ENCODE results near the gene C11orf42. TPM values are rescaled to one million over a fixed set of nuclear protein-coding genes. Genes with fewer than 3 reads are reported as not detected.

The C11orf42 gene
- total and polyA plus RNA-seq, 2 donors (not counting 3 experiments of a cell fraction or from before 2014, with no cell fraction given): not detected

DNA sequence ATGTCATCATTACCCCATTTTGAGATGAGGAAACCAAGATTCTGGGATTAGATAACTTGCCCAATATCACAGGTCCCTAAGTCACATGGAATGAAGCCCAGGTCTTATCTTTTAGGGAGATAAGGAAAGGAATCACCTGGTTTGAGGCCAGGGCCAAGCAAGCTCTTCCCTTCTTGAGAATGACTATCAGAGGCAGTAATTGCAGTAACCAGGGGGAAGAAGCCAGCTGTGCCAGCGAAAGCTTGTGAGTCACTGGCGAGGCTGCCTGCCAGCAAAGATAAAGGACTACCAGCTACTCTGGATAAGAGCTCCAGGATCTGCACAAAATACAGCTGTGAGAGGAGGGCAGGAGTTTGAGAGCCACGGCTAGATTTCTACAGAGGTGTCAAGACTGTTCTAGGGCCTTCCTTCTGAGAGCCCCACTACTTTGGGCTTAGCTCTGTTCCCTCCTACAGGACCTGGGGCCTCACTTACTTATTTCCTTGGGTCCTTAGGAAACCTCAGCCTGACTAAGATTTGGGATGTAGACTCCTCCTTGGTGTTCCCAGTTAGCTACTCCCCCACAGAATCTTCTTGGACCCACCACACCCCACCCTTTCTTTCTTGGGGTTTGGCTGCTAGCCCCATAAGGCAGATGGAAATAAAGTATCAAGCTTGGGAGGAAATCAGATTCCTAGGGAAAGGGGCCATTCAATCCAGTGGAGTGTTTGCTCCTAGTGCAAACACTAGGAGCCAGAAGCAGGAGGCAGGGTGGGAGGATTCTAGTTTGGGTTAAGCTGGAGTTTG, 44.6 kb downstream of the C11orf42 start:
- H2AFZ ChIP-seq (ENCODE audit: low read depth, low read length): no peak overlapping the region
- DNase-seq (ENCODE audit: low read depth, low spot score): peak; percentile 83
- no peaks in the 10 kb centered on the region for H4K20me1 ChIP-seq (replicated peaks; ENCODE audit: control insufficient read depth, extremely low read depth, insufficient read depth, low read length)
- dilution Hi-C loops (cut with MboI; ENCODE audit: extremely low pct_ligation_motif_present, low sequenced_read_pairs): no loop called here
- H3K79me2 ChIP-seq (ENCODE audit: control insufficient read depth, insufficient read depth, low read length): no peaks in the 10 kb centered on the region
- H3K4me3 ChIP-seq (replicated peaks in 1 of 3; ENCODE audit: insufficient read depth in 1 of 3, low read depth in 1 of 3, low read length in 3 of 3): no peak overlapping the region
- intact Hi-C loops (cut with micrococcal nuclease): loop anchor here (1.0 to 2.0 kb wide), 2 partner anchors 15 to 49 kb away; no protein-coding TSS in a partner anchor
- ChIA-PET POLR2A (no interaction called here), CTCF (interaction anchor here (0.6 to 7.7 kb wide), 18 partner anchors 8 to 258 kb away, joined by 3 to 167 read pairs (median 6); partner anchors contain the start of genes CNGA4 and FHIP1B)
- H3K4me2 ChIP-seq (ENCODE audit: insufficient read depth, low read length): no peak overlapping the region
- FAIRE-seq: peak; percentile 73
- H3K9me1 ChIP-seq (replicated peaks; ENCODE audit: control insufficient read depth, extremely low read depth, insufficient read depth, low read length): no peaks in the 10 kb centered on the region
- H3K9ac ChIP-seq (replicated peaks; ENCODE audit: extremely low read depth, insufficient read depth, low read length): no peak overlapping the region
- H3K27me3 ChIP-seq (ENCODE audit: control insufficient read depth in 2 of 2, insufficient read depth in 2 of 2, low read length in 2 of 2): peaks cover 12 to 25% of the 10 kb centered on the region in 2 experiments
- H3K9me3 ChIP-seq (replicated peaks; ENCODE audit: control insufficient read depth, insufficient read depth, low read length): no peaks in the 10 kb centered on the region
- TF ChIP-seq POLR2AphosphoS5 (IDR thresholded peaks at IDR 0.05; ENCODE audit: insufficient read depth, low read depth, low read length): peak; percentile 29
- peak; percentile 85 for TF ChIP-seq GATA2 (IDR thresholded peaks at IDR 0.05; ENCODE audit: insufficient read depth, insufficient read length, low read depth, low read length)
- TF ChIP-seq CTCF (IDR thresholded peaks at IDR 0.05; ENCODE audit: extremely low read depth in 1 of 2, insufficient read depth in 1 of 2, low read depth in 1 of 2, low read length in 2 of 2): no peak
- peak; percentile 74 for TF ChIP-seq FOS (IDR thresholded peaks at IDR 0.05; ENCODE audit: borderline replicate concordance, insufficient read depth, low read length)
- TF ChIP-seq EZH2 (IDR thresholded peaks at IDR 0.05; ENCODE audit: borderline replicate concordance, low read depth, low read length, severe bottlenecking): no peak
- TF ChIP-seq, protein P1, sequence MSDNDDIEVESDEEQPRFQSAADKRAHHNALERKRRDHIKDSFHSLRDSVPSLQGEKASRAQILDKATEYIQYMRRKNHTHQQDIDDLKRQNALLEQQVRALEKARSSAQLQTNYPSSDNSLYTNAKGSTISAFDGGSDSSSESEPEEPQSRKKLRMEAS (IDR thresholded peaks at IDR 0.05; ENCODE audit: insufficient read depth, insufficient read length): no peak
- no peak for TF ChIP-seq POLR2A (IDR thresholded peaks at IDR 0.05; ENCODE audit: low read depth, low read length)
- no peak for TF ChIP-seq MYC (IDR thresholded peaks at IDR 0.05; ENCODE audit: low read depth, low read length)
- peak; percentile 32 for TF ChIP-seq JUN (IDR thresholded peaks at IDR 0.05; ENCODE audit: borderline replicate concordance, insufficient read depth, insufficient read length, low read depth)
- H3K27ac ChIP-seq (ENCODE audit: insufficient read depth, low read depth, low read length): no peak overlapping the region
- peaks cover 5% of the 10 kb centered on the region for H3K4me1 ChIP-seq (ENCODE audit: control insufficient read depth, extremely low read depth, insufficient read depth, low read length)
- no TSS peak for BruUV-seq (replicated peaks)
- H3K36me3 ChIP-seq (ENCODE audit: control insufficient read depth in 2 of 2, extremely low read depth in 1 of 2, insufficient read depth in 2 of 2, low read length in 2 of 2): no peaks in the 10 kb centered on the region

Data from endothelial cell of umbilical vein (primary cell).